Mucosa of descending colon (tissue), 3 donors: ENCODE data around the gene TNIK. TPM values are rescaled to one million over a fixed set of nuclear protein-coding genes. Genes with fewer than 3 reads are reported as not detected.

Experiments
- ATAC-seq: fragments of 200-7000 bp; cut with Tn5 transposase; one replicate; pipeline ENCODE4 v1.9.1; 2020; ENCODE audit warnings: mild to moderate bottlenecking, moderate library complexity
- DNase-seq, 3 donors: peaks; one replicate each; pipeline ENCODE4 v3.0.0-alpha.2; 2020
- H3K36me3 ChIP-seq: fragments of 200-600 bp; one replicate; pipeline ENCODE4 v1.8.0; 2021; ENCODE audit warnings: low read depth, mild to moderate bottlenecking
- H3K4me1 ChIP-seq: fragments of 200-600 bp; one replicate; pipeline ENCODE4 v1.8.0; 2021; ENCODE audit warnings: low read depth, mild to moderate bottlenecking
- H3K4me3 ChIP-seq: fragments of 200-600 bp; one replicate; pipeline ENCODE4 v1.8.0; 2021; ENCODE audit warnings: mild to moderate bottlenecking
- H3K9me3 ChIP-seq: fragments of 200-600 bp; one replicate; pipeline ENCODE4 v1.8.0; 2021; ENCODE audit warnings: mild to moderate bottlenecking
- intact Hi-C, 2 donors: fragments of 100-400 bp; cut with DNase I in 1 of 2; cut with micrococcal nuclease in 1 of 2; formaldehyde crosslinking; loops; one replicate each; pipeline versions ENCODE4 v1.11.0 to v1.11.1; 2022; cut with DNase I, micrococcal nuclease
- total RNA-seq, 3 donors: library from RNA; stranded (reverse); fragmentation: NEBNext Ultra II Directional in 2 of 3; extraction: Animal tissue kit (Norgen Biotek cat#: 25700) in 2 of 3; gene quantifications; one replicate each; pipeline versions ENCODE4 v1.2.1 to v1.2.4, GENCODE V29; 2021 to 2023
- TF ChIP-seq, protein P1 (sequence below): fragments of 200-600 bp; IDR thresholded peaks from one replicate; pipeline ENCODE4 v1.8.0; 2022; ENCODE audit warnings: antibody characterized with exemption, mild to moderate bottlenecking
- donor health status: DM: no; HTN: no; CAD: no; lungs with moderate emphysema.
- donor health status: DM: no; HTN: no; CAD: no.
- donor health status: DM: no; HTN: yes; CAD: no.

Gene TNIK
- total RNA-seq, 3 donors from 2014 or later: 27.2 to 33.0 (median 28.0) TPM

DNA sequence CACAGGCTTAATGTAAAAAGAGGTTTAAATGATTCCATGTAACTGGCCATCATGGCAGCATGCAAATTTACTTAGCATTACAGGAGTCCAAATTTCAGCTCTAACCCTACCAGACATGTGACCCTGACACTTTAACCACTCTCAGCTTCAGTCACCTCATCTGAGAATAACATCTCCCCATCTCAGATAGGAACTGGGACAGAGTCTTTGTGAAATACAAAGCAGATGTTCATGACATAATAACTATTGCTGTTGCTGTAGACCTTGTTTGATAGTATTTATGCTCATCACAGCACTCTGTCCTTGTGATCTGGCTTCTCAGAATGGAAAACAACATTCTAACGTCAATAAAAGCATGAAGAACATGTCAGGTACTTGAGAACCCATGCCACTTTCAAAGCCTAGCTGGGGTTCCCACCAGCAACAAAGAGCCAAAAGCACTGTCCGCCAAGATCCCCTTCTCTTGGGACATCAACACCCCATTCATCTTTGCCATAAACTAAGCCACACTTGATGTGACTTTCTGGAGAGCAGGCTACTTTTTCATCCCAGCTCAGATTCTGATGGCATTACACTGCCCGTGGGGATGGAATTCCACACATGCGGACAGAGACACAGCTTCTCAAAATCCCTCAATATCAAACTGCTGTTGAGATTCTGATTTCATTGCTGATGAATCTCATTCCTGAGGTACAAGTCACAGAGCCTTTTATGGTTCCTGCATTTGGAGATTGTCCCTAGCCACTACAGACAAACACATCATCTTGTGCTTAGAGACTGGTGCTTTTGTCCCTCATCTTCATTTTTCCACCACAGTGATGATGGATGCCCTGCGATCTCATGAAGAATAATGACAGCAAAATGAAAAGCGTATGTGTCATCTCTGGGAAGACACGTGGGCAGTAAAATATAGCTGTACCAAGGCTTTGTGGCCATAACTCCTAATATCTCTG, 202.7 kb downstream of the TNIK start:
- intact Hi-C loops: no loop called here
- Histone ChIP-seq H3K36me3 (no peaks in the 10 kb centered on the region), H3K4me1 (peaks cover 4% of the 10 kb centered on the region), H3K4me3 (no peak overlapping the region), H3K9me3 (no peaks in the 10 kb centered on the region)
- ATAC-seq (no peak), DNase-seq (no peak)
- TF ChIP-seq, protein P1, sequence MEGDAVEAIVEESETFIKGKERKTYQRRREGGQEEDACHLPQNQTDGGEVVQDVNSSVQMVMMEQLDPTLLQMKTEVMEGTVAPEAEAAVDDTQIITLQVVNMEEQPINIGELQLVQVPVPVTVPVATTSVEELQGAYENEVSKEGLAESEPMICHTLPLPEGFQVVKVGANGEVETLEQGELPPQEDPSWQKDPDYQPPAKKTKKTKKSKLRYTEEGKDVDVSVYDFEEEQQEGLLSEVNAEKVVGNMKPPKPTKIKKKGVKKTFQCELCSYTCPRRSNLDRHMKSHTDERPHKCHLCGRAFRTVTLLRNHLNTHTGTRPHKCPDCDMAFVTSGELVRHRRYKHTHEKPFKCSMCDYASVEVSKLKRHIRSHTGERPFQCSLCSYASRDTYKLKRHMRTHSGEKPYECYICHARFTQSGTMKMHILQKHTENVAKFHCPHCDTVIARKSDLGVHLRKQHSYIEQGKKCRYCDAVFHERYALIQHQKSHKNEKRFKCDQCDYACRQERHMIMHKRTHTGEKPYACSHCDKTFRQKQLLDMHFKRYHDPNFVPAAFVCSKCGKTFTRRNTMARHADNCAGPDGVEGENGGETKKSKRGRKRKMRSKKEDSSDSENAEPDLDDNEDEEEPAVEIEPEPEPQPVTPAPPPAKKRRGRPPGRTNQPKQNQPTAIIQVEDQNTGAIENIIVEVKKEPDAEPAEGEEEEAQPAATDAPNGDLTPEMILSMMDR: no peak

DNA sequence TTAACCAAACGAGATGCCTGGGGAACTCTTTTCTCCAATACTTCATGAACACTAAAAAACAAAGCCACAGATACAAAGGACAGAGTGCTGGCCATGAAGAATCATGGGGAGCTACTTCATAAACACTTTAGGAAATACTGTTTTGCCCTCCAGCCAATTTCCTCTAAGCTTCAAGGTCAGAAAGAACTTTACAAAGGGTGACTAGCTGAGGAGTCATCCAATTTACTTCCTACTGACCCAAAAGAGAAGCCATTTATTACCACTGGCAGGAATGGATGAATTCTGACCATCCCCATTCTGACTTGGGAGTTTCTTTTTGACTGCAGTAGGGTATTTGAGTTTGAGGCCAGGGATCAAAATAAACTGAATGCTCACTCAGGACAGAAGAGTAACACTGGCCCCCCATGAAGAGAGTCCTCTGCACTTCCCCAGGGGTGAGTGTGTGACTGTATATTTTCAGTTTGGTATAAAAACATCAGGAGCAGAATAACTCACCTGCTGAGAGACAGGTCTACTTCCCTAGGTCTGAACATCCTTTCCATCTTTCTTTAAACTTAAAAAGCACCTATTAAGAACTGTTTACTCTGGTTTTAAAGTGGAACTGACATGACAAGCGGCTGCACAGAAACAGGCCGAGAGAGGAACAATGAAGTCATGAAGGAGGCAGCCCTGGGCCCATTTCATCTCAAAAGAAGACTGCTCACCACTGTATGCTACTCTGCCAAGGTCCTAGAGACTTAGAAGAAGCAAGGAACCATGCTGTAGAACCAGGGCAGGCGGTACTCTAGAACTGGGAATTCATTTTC, 203.6 kb downstream of the TNIK start:
- H3K4me1 ChIP-seq: peaks cover 4% of the 10 kb centered on the region
- DNase-seq: no peak
- H3K9me3 ChIP-seq: no peaks in the 10 kb centered on the region
- H3K4me3 ChIP-seq: no peak overlapping the region
- no peak for ATAC-seq
- intact Hi-C loops: no loop called here
- no peaks in the 10 kb centered on the region for H3K36me3 ChIP-seq
- TF ChIP-seq, protein P1: no peak

DNA sequence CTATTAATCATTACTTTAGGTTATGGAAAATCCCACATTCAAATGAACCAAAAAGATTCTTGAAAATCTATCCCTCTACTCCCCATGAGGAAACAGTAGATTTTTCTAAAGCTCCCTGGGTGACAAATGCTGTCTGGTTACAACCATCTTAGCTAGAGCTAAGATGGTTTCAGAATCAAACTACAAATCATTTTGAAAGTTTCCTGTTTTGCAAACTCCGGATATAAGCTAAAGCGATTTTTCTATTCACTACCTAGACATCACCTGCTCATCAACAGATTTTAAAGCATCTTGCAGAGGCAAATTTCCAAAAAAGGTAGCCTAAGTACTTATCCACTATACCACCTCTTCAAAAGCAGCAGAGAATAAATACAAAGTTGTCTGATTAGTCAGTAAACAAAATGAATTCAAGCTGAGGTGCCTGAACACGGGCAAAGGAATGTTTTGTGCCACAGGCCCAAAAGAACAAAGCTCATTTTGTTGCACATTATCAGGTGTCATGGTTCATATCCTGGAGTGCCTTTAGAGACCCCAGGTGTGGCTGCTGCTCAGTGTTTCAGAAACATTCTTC, 204.9 kb downstream of the TNIK start:
- Histone ChIP-seq H3K4me3 (no peak overlapping the region), H3K9me3 (no peaks in the 10 kb centered on the region), H3K4me1 (no peaks in the 10 kb centered on the region), H3K36me3 (no peaks in the 10 kb centered on the region)
- DNase-seq (no peak), ATAC-seq (peak; percentile 53)
- TF ChIP-seq, protein P1: no peak
- intact Hi-C loops: no loop called here

DNA sequence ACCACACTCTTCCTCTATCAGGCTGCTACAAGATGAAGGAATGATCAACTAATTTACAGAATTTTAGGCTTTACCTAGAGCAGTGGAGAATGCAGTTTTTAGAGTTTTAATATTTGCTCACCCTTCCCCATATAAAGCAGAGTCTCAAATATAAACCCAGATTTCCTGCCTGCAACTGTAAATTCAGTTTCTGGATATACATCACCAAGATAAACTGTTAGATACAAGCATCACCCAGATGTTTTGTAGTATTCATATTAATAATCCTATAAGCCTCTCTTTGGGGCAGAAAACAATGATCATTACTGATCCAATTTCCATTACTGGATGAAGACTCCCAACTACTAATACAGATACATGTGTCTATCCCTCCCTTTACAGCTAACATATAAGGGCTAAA, 205.9 kb downstream of the TNIK start:
- no peak for DNase-seq
- Histone ChIP-seq H3K36me3 (no peaks in the 10 kb centered on the region), H3K4me1 (no peaks in the 10 kb centered on the region), H3K9me3 (no peaks in the 10 kb centered on the region), H3K4me3 (no peak overlapping the region)
- intact Hi-C loops: no loop called here
- TF ChIP-seq, protein P1: no peak
- ATAC-seq: no peak

DNA sequence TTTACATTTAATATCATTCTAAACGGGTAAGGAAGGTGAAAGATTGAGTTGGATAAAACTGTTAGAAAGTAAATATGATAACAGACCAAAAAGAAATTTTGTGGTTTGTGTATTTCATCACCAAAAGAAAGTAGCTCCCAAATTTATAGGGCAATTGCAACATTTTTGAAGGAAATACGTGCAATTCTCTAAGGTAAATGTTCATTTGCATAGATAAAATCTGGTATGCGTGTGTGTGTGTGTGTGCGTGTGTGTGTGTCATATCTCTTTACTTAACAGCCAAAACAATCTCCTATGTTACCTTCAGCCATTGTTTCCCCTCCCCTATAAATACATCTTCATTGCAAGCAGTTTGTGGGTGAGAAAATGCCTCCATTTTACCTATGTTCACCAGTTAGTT, 208.4 kb downstream of the TNIK start:
- no peaks in the 10 kb centered on the region for H3K9me3 ChIP-seq
- no peak for ATAC-seq
- H3K4me3 ChIP-seq: no peak overlapping the region
- no peaks in the 10 kb centered on the region for H3K36me3 ChIP-seq
- no peak for DNase-seq
- TF ChIP-seq, protein P1: no peak
- peaks cover 6% of the 10 kb centered on the region for H3K4me1 ChIP-seq
- intact Hi-C loops: no loop called here
